ENCODE results near the gene IFNA5. TPM values are rescaled to one million over a fixed set of nuclear protein-coding genes. Genes with fewer than 3 reads are reported as not detected.
A peak's percentile ranks its signal among the peaks of the same experiment; 100 is the strongest.

IFNA5 gene
- total RNA-seq, 1 donor from 2014 or later = not detected

- peak within 1 kb of the TSS; percentile 92 for H3K4me3 Mint-ChIP-seq (ENCODE audit: low read depth)
- no peak for TF ChIP-seq CTCF (IDR thresholded peaks at IDR 0.05; ENCODE audit: unreplicated experiment)
- no peaks in the 10 kb centered on the region for H3K9me3 Mint-ChIP-seq (ENCODE audit: low read depth)
- DNase-seq (ENCODE audit: low spot score, unreplicated experiment) = peak; percentile 79
- H3K4me1 Mint-ChIP-seq (ENCODE audit: low read depth) = peaks cover 27% of the 10 kb centered on the region
- H3K27ac Mint-ChIP-seq = peak within 1 kb of the TSS; percentile 99
- H3K27me3 Mint-ChIP-seq = peaks cover 3% of the 10 kb centered on the region
- peaks cover 13% of the 10 kb centered on the region for H3K36me3 Mint-ChIP-seq (ENCODE audit: insufficient read depth)
Observed at GRCh38 chr9:21334701-21335632, 29.9 kb upstream of the IFNA5 start, which contains the start of gene KLHL9. KLHL9 (minus strand) TSS chr9:21335404; CDS start chr9:21334859, 545 bp downstream.

GRCh38 chr9:21333226-21333625 lies 28.1 kb upstream of the IFNA5 start:
- H3K36me3 Mint-ChIP-seq (ENCODE audit: insufficient read depth) = peaks cover 13% of the 10 kb centered on the region
- no peak for DNase-seq (ENCODE audit: low spot score, unreplicated experiment)
- no peak for TF ChIP-seq CTCF (IDR thresholded peaks at IDR 0.05; ENCODE audit: unreplicated experiment)
- peak overlapping the region; percentile 92 for H3K4me3 Mint-ChIP-seq (ENCODE audit: low read depth)
- H3K9me3 Mint-ChIP-seq (ENCODE audit: low read depth) = no peaks in the 10 kb centered on the region
- no peak overlapping the region for H3K27ac Mint-ChIP-seq
- peaks cover 27% of the 10 kb centered on the region for H3K4me1 Mint-ChIP-seq (ENCODE audit: low read depth)
- no peaks in the 10 kb centered on the region for H3K27me3 Mint-ChIP-seq

GRCh38 chr9:21331676-21332402 lies 26.7 kb upstream of the IFNA5 start:
- no peaks in the 10 kb centered on the region for H3K27me3 Mint-ChIP-seq
- no peak for TF ChIP-seq CTCF (IDR thresholded peaks at IDR 0.05; ENCODE audit: unreplicated experiment)

GRCh38 chr9:21326526-21327139 lies 21.5 kb upstream of the IFNA5 start:
- peaks cover 4% of the 10 kb centered on the region for H3K4me1 Mint-ChIP-seq (ENCODE audit: low read depth)
- no peaks in the 10 kb centered on the region for H3K27me3 Mint-ChIP-seq
- no peak overlapping the region for H3K4me3 Mint-ChIP-seq (ENCODE audit: low read depth)
- no peak overlapping the region for H3K27ac Mint-ChIP-seq
- no peak for DNase-seq (ENCODE audit: low spot score, unreplicated experiment)
- no peaks in the 10 kb centered on the region for H3K9me3 Mint-ChIP-seq (ENCODE audit: low read depth)
- TF ChIP-seq CTCF (IDR thresholded peaks at IDR 0.05; ENCODE audit: unreplicated experiment) = peak; percentile 83
- peaks cover 3% of the 10 kb centered on the region for H3K36me3 Mint-ChIP-seq (ENCODE audit: insufficient read depth)

More at GRCh38 chr9:21331676-21332402, 26.7 kb upstream of the IFNA5 start:
- Mint-ChIP-seq H3K36me3 (ENCODE audit: insufficient read depth) (peaks cover 13% of the 10 kb centered on the region), H3K4me3 (ENCODE audit: low read depth) (no peak overlapping the region), H3K9me3 (ENCODE audit: low read depth) (no peaks in the 10 kb centered on the region), H3K4me1 (ENCODE audit: low read depth) (peaks cover 27% of the 10 kb centered on the region), H3K27ac (no peak overlapping the region)
- no peak for DNase-seq (ENCODE audit: low spot score, unreplicated experiment)

- TF ChIP-seq CTCF (IDR thresholded peaks at IDR 0.05; ENCODE audit: unreplicated experiment) = no peak
- no peak overlapping the region for H3K27ac Mint-ChIP-seq
- no peak for DNase-seq (ENCODE audit: low spot score, unreplicated experiment)
- no peaks in the 10 kb centered on the region for H3K27me3 Mint-ChIP-seq
- H3K9me3 Mint-ChIP-seq (ENCODE audit: low read depth) = no peaks in the 10 kb centered on the region
- peaks cover 3% of the 10 kb centered on the region for H3K36me3 Mint-ChIP-seq (ENCODE audit: insufficient read depth)
- H3K4me1 Mint-ChIP-seq (ENCODE audit: low read depth) = peaks cover 5% of the 10 kb centered on the region
- H3K4me3 Mint-ChIP-seq (ENCODE audit: low read depth) = no peak overlapping the region
Observed at GRCh38 chr9:21324047-21324446, 18.9 kb upstream of the IFNA5 start.

Data from progenitor cell of endocrine pancreas (in vitro differentiated cells).